Naive thymus-derived CD4-positive, alpha-beta T cell (primary cell): ENCODE measurements around the gene CFAP57. TPM values are rescaled to one million over a fixed set of nuclear protein-coding genes. Genes with fewer than 3 reads are reported as not detected.

Experiments used
- ATAC-seq: fragments of 150-1000 bp; cut with Tn5 transposase; 2 replicates; pipeline ENCODE4 v1.10.0; 2021; ENCODE audit warnings: mild to moderate bottlenecking, moderate library complexity
- CTCF ChIA-PET: fragments of 350-600 bp; sonication (Branson Sonifier 250); formaldehyde crosslinking; loops from one replicate; lab custom pipeline; 2021; ENCODE audit warnings: antibody characterized with exemption; lab: Charles Lee
- POLR2A ChIA-PET: fragments of 350-600 bp; sonication (Branson Sonifier 250); formaldehyde crosslinking; loops from one replicate; lab custom pipeline; 2021; ENCODE audit warnings: antibody characterized with exemption, inconsistent platforms; lab: Charles Lee
- DNase-seq, 9 donors: peaks; one replicate each; pipeline versions ENCODE4 v3.0.0 to v3.0.0-alpha.2; 2020 to 2022; ENCODE audit warnings: mixed read lengths in 1 of 9
- H3K27ac ChIP-seq: one replicate; pipeline ENCODE4 v1.7.0; 2013; ENCODE audit warnings: mild to moderate bottlenecking, low read depth, low read length, moderate library complexity
- H3K27me3 ChIP-seq, 2 donors: one replicate each; pipeline ENCODE4 v1.7.0; 2013; ENCODE audit warnings: low read length in 2 of 2, mild to moderate bottlenecking in 2 of 2, moderate library complexity in 2 of 2; ENCODE audit not compliant: control insufficient read depth in 2 of 2, insufficient read depth in 2 of 2
- H3K36me3 ChIP-seq, 3 experiments: 1 replicate in 2 of 3; 2 replicates in 1 of 3; pipeline ENCODE4 v1.7.0; 2013; ENCODE audit warnings: low read length in 3 of 3, mild to moderate bottlenecking in 3 of 3, moderate library complexity in 1 of 3; ENCODE audit not compliant: insufficient read depth in 3 of 3, control insufficient read depth in 2 of 3
- H3K4me1 ChIP-seq, 2 donors: one replicate each; pipeline ENCODE4 v1.7.0; 2013; ENCODE audit warnings: low read length in 2 of 2, mild to moderate bottlenecking in 2 of 2, moderate library complexity in 1 of 2; ENCODE audit not compliant: control insufficient read depth in 2 of 2, insufficient read depth in 2 of 2
- H3K4me3 ChIP-seq: 2 replicates; pipeline ENCODE4 v1.7.0; 2013; ENCODE audit warnings: mild to moderate bottlenecking, low read length
- H3K9me3 ChIP-seq, 3 experiments: 1 replicate in 2 of 3; 2 replicates in 1 of 3; pipeline ENCODE4 v1.7.0; 2013; ENCODE audit warnings: low read length in 3 of 3; ENCODE audit not compliant: control insufficient read depth in 2 of 3
- H3K27ac Mint-ChIP-seq, 9 donors: one replicate each; pipeline ENCODE4 v1.8.0; 2020 to 2022; ENCODE audit warnings: mixed read lengths in 9 of 9, mild to moderate bottlenecking in 8 of 9, moderate library complexity in 5 of 9, inconsistent platforms in 2 of 9
- H3K27me3 Mint-ChIP-seq, 5 donors: one replicate each; pipeline ENCODE4 v1.8.0; 2021 to 2022; ENCODE audit warnings: mixed read lengths in 5 of 5, mild to moderate bottlenecking in 1 of 5
- H3K36me3 Mint-ChIP-seq, 5 donors: one replicate each; pipeline ENCODE4 v1.8.0; 2020 to 2022; ENCODE audit warnings: mixed read lengths in 5 of 5, mild to moderate bottlenecking in 3 of 5, inconsistent platforms in 1 of 5
- H3K4me1 Mint-ChIP-seq, 7 donors: one replicate each; pipeline ENCODE4 v1.8.0; 2020 to 2022; ENCODE audit warnings: mixed read lengths in 7 of 7, mild to moderate bottlenecking in 3 of 7, inconsistent platforms in 1 of 7
- H3K4me3 Mint-ChIP-seq, 10 donors: one replicate each; pipeline ENCODE4 v1.8.0; 2020 to 2022; ENCODE audit warnings: mild to moderate bottlenecking in 10 of 10, mixed read lengths in 10 of 10, moderate library complexity in 6 of 10, inconsistent platforms in 2 of 10
- H3K9me3 Mint-ChIP-seq, 11 donors: one replicate each; pipeline ENCODE4 v1.8.0; 2020 to 2022; ENCODE audit warnings: mixed read lengths in 11 of 11, mild to moderate bottlenecking in 4 of 11, inconsistent platforms in 1 of 11, moderate library complexity in 1 of 11
- intact Hi-C, 2 donors: fragments of 100-400 bp; cut with micrococcal nuclease; formaldehyde crosslinking; loops; one replicate each; pipeline ENCODE4 v1.15.1; 2023
- polyA plus RNA-seq, 2 donors: library from polyadenylated mRNA; unstranded; fragments of 300-500 nt; fragmentation: Illumina TruSeq; gene quantifications; one replicate each; pipeline ENCODE4 v1.2.3, GENCODE V29; 2021
- total RNA-seq, 6 experiments: library from RNA in 5 of 6; stranded (reverse) in 5 of 6; gene quantifications; 1 replicate in 5 of 6; 2 replicates in 1 of 6; pipeline ENCODE4 v1.2.3 and lab custom pipeline; 2021 to 2026

The CFAP57 gene
- total and polyA plus RNA-seq, 7 experiments from 2014 or later, result 0.07 TPM; not detected in 6

DNA sequence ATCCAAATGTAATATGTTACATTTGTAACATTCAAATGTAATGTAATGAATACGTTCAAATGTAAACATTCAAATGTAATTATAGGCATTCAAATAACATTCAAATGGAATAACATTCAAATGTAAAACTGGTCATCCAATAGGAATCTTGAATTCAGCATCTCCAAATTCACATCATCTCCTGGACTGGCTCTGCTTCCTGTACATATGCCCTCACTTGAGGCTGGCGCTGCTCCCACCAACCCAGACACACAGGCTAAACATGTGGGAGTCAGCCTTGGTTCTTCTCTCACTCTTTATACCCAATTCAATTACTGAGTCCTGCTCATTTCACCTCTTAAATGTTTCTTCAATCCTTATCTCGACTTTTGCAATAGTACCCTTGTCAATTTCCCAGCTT lies 7.0 kb upstream of the CFAP57 start:
- Mint-ChIP-seq H3K4me3 (no peak overlapping the region), H3K36me3 (peaks cover 14 to 52% (median 45%) of the 10 kb centered on the region in 5 donors), H3K4me1 (peaks cover 2 to 20% (median 8%) of the 10 kb centered on the region in 7 donors), H3K27me3 (no peaks in the 10 kb centered on the region), H3K27ac (peak overlapping the region in 3 of 9 donors; percentile 2 to 60 (median 20)), H3K9me3 (no peaks in the 10 kb centered on the region)
- ChIA-PET POLR2A (no interaction called here), CTCF (no interaction called here)
- ATAC-seq (no peak), DNase-seq (no peak)
- no peak overlapping the region for H3K4me3 ChIP-seq
- H3K27me3 ChIP-seq, result no peaks in the 10 kb centered on the region
- peaks cover 9 to 71% (median 29%) of the 10 kb centered on the region in 3 experiments for H3K36me3 ChIP-seq
- no peak overlapping the region for H3K27ac ChIP-seq
- H3K9me3 ChIP-seq, result no peaks in the 10 kb centered on the region
- H3K4me1 ChIP-seq, result no peaks in the 10 kb centered on the region
- intact Hi-C loops, result no loop called here

DNA sequence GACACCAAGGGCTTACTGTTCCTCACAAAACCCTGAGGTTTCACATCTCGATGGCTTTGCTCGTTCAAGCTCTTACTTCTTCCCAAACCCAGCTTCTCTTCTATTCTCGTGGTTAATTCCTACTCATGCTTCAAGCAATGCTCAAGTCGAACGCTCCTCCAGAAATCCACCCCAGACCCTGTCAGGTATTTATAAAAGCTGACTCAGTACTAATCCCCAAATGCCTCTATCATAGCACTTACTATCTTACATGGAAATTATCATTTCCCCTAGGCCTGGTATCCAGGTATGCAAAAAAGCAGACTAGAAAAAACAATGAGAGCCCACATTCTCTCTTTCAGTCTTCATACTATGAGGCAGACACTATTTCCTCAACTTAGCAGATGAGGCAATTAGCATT lies 6.4 kb upstream of the CFAP57 start:
- H3K4me3 ChIP-seq, result no peak overlapping the region
- Mint-ChIP-seq H3K4me3 (no peak overlapping the region), H3K9me3 (no peaks in the 10 kb centered on the region), H3K27me3 (no peaks in the 10 kb centered on the region), H3K27ac (peak overlapping the region in 2 of 9 donors; percentile 20 to 23), H3K4me1 (peaks cover 2 to 24% (median 14%) of the 10 kb centered on the region in 7 donors), H3K36me3 (peaks cover 14 to 53% (median 46%) of the 10 kb centered on the region in 5 donors)
- no peaks in the 10 kb centered on the region for H3K27me3 ChIP-seq
- DNase-seq (no peak), ATAC-seq (no peak)
- H3K27ac ChIP-seq, result no peak overlapping the region
- intact Hi-C loops, result no loop called here
- H3K36me3 ChIP-seq, result peaks cover 9 to 75% (median 29%) of the 10 kb centered on the region in 3 experiments
- ChIA-PET CTCF (no interaction called here), POLR2A (no interaction called here)
- H3K4me1 ChIP-seq, result peaks cover 0 to 2% of the 10 kb centered on the region in 2 donors
- H3K9me3 ChIP-seq, result no peaks in the 10 kb centered on the region

DNA sequence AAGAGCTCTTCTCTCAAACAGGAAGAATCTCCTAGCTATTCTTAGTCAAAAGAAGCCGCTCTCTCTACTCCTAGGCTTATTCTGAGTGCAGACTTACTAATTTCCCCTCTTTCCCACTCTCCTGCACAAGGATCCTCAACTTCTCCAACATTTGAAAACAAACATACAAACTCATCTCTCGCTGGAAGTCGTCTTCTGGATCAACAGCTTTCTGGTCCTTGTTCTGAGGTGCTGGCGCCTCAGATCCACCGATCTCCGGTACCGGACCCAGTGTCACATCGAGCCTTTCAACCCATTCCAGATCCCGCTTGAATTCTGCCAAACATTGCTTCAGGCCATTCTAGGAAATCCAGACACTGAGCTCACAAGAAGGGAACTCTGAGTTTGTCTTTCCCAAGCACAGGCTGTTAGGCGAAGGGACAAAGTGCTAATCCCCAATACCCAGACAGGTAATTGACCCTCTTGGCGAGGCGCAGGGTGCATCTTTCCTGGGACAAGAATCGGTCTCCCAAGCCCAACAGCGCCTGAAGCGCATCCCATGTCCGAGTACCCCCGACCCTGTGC lies 736 bp upstream of the CFAP57 start:
- Mint-ChIP-seq H3K36me3 (peaks cover 5 to 31% (median 29%) of the 10 kb centered on the region in 5 donors), H3K27ac (peak overlapping the region in 8 of 9 donors; percentile 44 to 98 (median 94)), H3K4me3 (peak overlapping the region; percentile 90 to 100 (median 99)), H3K9me3 (no peaks in the 10 kb centered on the region), H3K27me3 (peaks cover 8 to 19% (median 15%) of the 10 kb centered on the region in 5 donors), H3K4me1 (peaks cover 14 to 49% (median 33%) of the 10 kb centered on the region in 7 donors)
- ChIA-PET POLR2A (interaction anchor here (0.6 to 1.1 kb wide), 5 partner anchors 189 to 617 kb away, joined by 3 read pairs; partner anchors contain the start of genes ELOVL1, MED8 and SZT2), CTCF (no interaction called here)
- peak overlapping the region; percentile 95 for H3K4me3 ChIP-seq
- peak overlapping the region; percentile 74 for H3K27ac ChIP-seq
- ATAC-seq (no peak), DNase-seq (no peak)
- H3K27me3 ChIP-seq, result peaks cover 0 to 3% of the 10 kb centered on the region in 2 donors
- no peaks in the 10 kb centered on the region for H3K9me3 ChIP-seq
- intact Hi-C loops, result loop anchor here (5.0 to 10.0 kb wide), 3 partner anchors 536 to 1809 kb away; partner anchors contain the start of genes FOXO6 (in 1 of the 2), IPO13 (in 1 of the 2) and ST3GAL3 (in 1 of the 2)
- peaks cover 9 to 49% (median 16%) of the 10 kb centered on the region in 3 experiments for H3K36me3 ChIP-seq
- peaks cover 10 to 13% of the 10 kb centered on the region in 2 donors for H3K4me1 ChIP-seq

DNA sequence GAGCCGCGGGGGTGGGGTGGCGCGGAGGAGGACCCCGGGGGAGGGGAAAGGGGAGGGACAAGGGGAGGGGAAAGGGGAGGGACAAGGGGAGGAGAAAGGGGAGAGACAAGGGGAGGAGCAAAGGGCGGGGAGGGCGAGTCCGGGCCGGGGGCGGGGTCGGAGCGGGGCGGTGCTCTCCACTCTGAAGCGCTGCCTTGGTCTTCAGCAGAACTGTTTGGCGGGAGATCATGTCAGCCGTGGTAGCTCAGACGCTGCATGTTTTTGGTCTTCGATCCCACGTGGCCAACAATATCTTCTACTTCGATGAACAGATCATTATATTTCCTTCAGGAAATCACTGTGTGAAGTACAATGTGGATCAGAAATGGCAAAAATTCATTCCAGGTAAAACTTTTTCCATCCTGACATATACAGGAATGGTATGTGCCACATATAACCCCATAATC lies 420 bp downstream of the CFAP57 start:
- ATAC-seq, result peak; percentile 99
- Histone ChIP-seq H3K27me3 (peaks cover 0 to 3% of the 10 kb centered on the region in 2 donors), H3K9me3 (no peaks in the 10 kb centered on the region), H3K36me3 (peaks cover under 1 to 37% (median 4%) of the 10 kb centered on the region in 3 experiments), H3K4me1 (peaks cover 10 to 13% of the 10 kb centered on the region in 2 donors), H3K27ac (peak overlapping the region; percentile 74), H3K4me3 (peak overlapping the region; percentile 95)
- intact Hi-C loops, result loop anchor here (1.0 to 10.0 kb wide), 20 partner anchors 186 to 1810 kb away; partner anchors contain the start of genes C1orf50 (in 2 of the 2), CDC20 (in 2 of the 2), ERMAP (in 2 of the 2) and IPO13 (in 2 of the 2)
- H3K4me3 Mint-ChIP-seq, result peak overlapping the region; percentile 90 to 100 (median 99)
- H3K36me3 Mint-ChIP-seq, result peaks cover 5 to 22% (median 21%) of the 10 kb centered on the region in 5 donors
- peaks cover 17 to 30% (median 22%) of the 10 kb centered on the region in 5 donors for H3K27me3 Mint-ChIP-seq
- ChIA-PET POLR2A (interaction anchor here (0.5 to 1.1 kb wide), 5 partner anchors 188 to 1170 kb away, joined by 3 to 4 read pairs (median 3); partner anchors contain the start of gene YBX1), CTCF (no interaction called here)
- no peaks in the 10 kb centered on the region for H3K9me3 Mint-ChIP-seq
- H3K4me1 Mint-ChIP-seq, result peaks cover 14 to 49% (median 33%) of the 10 kb centered on the region in 7 donors
- DNase-seq, result peak in 3 of 9 donors; percentile 76 to 90 (median 89)
- H3K27ac Mint-ChIP-seq, result peak overlapping the region; percentile 89 to 98 (median 95)

DNA sequence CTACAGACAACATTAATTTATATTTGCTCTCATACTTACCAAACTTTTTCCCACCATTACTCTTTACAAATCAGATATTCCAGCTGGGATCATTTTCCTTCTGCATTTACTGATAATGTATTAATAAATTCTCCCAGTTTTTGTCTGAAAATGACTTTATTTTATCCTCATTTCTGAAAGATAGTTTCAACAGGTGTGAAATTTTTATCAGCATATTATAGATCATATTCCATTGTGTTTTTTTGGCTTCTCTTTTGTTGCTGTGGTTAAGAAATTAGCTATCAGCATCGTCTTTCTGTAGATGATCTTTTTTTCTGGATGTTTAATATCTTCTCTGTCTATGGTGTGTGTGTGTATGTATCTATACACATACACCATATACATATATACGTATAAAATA lies 2.7 kb downstream of the CFAP57 start:
- Histone ChIP-seq H3K4me1 (peaks cover 10 to 13% of the 10 kb centered on the region in 2 donors), H3K36me3 (peaks cover 0 to 14% (median 0%) of the 10 kb centered on the region in 3 experiments), H3K27ac (no peak overlapping the region), H3K27me3 (peaks cover 0 to 3% of the 10 kb centered on the region in 2 donors), H3K4me3 (no peak overlapping the region), H3K9me3 (no peaks in the 10 kb centered on the region)
- ATAC-seq (no peak), DNase-seq (no peak)
- Mint-ChIP-seq H3K36me3 (peaks cover 0 to 6% (median 4%) of the 10 kb centered on the region in 5 donors), H3K4me3 (no peak overlapping the region), H3K9me3 (no peaks in the 10 kb centered on the region), H3K27me3 (peaks cover 17 to 33% (median 23%) of the 10 kb centered on the region in 5 donors), H3K27ac (no peak overlapping the region), H3K4me1 (peaks cover 12 to 32% (median 28%) of the 10 kb centered on the region in 7 donors)
- intact Hi-C loops, result loop anchor here (5.0 to 10.0 kb wide), 3 partner anchors 532 to 1813 kb away; partner anchors contain the start of genes FOXO6 (in 1 of the 2), IPO13 (in 1 of the 2) and ST3GAL3 (in 1 of the 2)
- CTCF ChIA-PET, result no interaction called here
- POLR2A ChIA-PET, result no interaction called here

DNA sequence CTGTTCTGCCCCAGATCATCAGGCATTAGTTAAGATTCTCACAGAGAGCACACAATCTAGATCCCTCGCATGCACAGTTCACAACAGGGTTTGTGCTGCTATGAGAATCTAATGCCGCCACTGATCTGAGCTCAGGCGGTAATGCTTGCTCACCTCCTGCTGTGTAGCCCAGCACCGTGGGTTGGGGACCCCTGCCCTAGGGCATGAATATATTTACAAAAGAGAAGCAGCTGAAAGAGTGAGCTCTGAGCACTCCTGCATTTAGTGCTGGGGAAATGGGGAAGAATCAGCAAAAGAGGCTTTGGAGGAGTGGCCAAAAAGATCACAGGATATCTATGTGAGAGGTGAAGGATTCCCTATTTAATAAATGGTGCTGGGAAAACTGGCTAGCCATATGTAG lies 5.6 kb downstream of the CFAP57 start:
- no peaks in the 10 kb centered on the region for H3K9me3 Mint-ChIP-seq
- no peaks in the 10 kb centered on the region for H3K36me3 Mint-ChIP-seq
- Histone ChIP-seq H3K4me3 (no peak overlapping the region), H3K27me3 (peaks cover 0 to 3% of the 10 kb centered on the region in 2 donors), H3K4me1 (no peaks in the 10 kb centered on the region), H3K9me3 (no peaks in the 10 kb centered on the region), H3K27ac (no peak overlapping the region), H3K36me3 (no peaks in the 10 kb centered on the region)
- ATAC-seq (no peak), DNase-seq (no peak)
- peaks cover 0 to 8% (median 3%) of the 10 kb centered on the region in 7 donors for H3K4me1 Mint-ChIP-seq
- no peak overlapping the region for H3K4me3 Mint-ChIP-seq
- CTCF ChIA-PET, result no interaction called here
- POLR2A ChIA-PET, result no interaction called here
- peaks cover 17 to 33% (median 23%) of the 10 kb centered on the region in 5 donors for H3K27me3 Mint-ChIP-seq
- no peak overlapping the region for H3K27ac Mint-ChIP-seq
- intact Hi-C loops, result loop anchor here in 1 of 2 donors (10.0 kb wide), 1 partner anchor 767 kb away; the partner anchor contains the start of gene IPO13
